ENCODE data around the gene ENTPD6.

DNA sequence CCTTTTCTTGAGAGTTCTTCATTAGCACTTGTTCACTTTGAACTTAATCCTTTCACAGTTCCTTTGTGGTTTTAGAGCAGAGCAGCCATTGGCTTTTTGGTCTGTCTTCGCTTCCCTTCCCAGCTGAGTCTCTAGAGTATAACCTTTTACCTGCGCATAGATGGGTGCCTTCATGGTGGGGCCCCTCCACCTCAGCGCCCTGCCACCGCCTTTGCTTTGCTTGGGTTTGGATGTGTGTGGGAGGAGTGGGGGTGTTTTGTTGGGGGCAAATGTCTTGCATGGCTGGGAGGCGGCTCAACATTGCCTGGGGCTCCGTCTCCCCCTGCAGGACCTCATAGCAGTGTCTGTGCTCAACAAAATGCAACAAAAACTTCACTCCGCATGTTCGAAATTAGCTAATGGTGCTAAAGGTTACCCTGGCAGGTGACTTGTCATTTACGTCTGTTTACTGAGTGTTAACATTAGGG, 64.3 kb downstream of the ENTPD6 start:
- TF ChIP-seq, protein P1, sequence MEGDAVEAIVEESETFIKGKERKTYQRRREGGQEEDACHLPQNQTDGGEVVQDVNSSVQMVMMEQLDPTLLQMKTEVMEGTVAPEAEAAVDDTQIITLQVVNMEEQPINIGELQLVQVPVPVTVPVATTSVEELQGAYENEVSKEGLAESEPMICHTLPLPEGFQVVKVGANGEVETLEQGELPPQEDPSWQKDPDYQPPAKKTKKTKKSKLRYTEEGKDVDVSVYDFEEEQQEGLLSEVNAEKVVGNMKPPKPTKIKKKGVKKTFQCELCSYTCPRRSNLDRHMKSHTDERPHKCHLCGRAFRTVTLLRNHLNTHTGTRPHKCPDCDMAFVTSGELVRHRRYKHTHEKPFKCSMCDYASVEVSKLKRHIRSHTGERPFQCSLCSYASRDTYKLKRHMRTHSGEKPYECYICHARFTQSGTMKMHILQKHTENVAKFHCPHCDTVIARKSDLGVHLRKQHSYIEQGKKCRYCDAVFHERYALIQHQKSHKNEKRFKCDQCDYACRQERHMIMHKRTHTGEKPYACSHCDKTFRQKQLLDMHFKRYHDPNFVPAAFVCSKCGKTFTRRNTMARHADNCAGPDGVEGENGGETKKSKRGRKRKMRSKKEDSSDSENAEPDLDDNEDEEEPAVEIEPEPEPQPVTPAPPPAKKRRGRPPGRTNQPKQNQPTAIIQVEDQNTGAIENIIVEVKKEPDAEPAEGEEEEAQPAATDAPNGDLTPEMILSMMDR (IDR thresholded peaks at IDR 0.05) = no peak
- TF ChIP-seq EP300 (IDR thresholded peaks at IDR 0.05; ENCODE audit: low read depth) = no peak
- no peak for TF ChIP-seq POLR2A (IDR thresholded peaks at IDR 0.05)
- no peak for TF ChIP-seq POLR2AphosphoS5 (IDR thresholded peaks at IDR 0.05)

Data from transverse colon (tissue), 4 donors.